Brain microvascular endothelial cell (primary cell): Measurements from ENCODE around the gene NDC1.

ENCODE experiments used
- DNase-seq: peaks from one replicate; pipeline ENCODE4 v3.0.0-alpha.2; 2020
- H3K27ac ChIP-seq: fragments of 250-450 bp; sonication (Bioruptor Pico); 2 replicates; pipeline ENCODE4 v1.5.1; 2020; ENCODE audit warnings: mild to moderate bottlenecking, moderate library complexity
- H3K27me3 ChIP-seq: fragments of 250-450 bp; sonication (Bioruptor Pico); replicated peaks from 2 replicates; pipeline ENCODE4 v1.5.1; 2020; ENCODE audit warnings: mild to moderate bottlenecking
- H3K36me3 ChIP-seq: fragments of 250-450 bp; sonication (Bioruptor Pico); replicated peaks from 2 replicates; pipeline ENCODE4 v1.5.1; 2020; ENCODE audit warnings: mild to moderate bottlenecking
- H3K4me3 ChIP-seq: 2 replicates; pipeline ENCODE4 v1.5.1; 2011; ENCODE audit warnings: low read depth, mild to moderate bottlenecking, control low read depth, low read length, moderate library complexity
- in situ Hi-C: cut with HindIII; loops from 2 replicates; pipeline ENCODE4 v1.10.0; 2017; ENCODE audit warnings: low sequenced_read_pairs, low pct_ligation_motif_present
- TF ChIP-seq, protein P1 (sequence below): IDR thresholded peaks from 2 replicates; pipeline ENCODE4 v1.5.1; 2011; ENCODE audit warnings: low read depth, mild to moderate bottlenecking, moderate library complexity, low read length, control low read depth, inconsistent platforms; ENCODE audit errors: missing control alignments

The NDC1 gene

DNA sequence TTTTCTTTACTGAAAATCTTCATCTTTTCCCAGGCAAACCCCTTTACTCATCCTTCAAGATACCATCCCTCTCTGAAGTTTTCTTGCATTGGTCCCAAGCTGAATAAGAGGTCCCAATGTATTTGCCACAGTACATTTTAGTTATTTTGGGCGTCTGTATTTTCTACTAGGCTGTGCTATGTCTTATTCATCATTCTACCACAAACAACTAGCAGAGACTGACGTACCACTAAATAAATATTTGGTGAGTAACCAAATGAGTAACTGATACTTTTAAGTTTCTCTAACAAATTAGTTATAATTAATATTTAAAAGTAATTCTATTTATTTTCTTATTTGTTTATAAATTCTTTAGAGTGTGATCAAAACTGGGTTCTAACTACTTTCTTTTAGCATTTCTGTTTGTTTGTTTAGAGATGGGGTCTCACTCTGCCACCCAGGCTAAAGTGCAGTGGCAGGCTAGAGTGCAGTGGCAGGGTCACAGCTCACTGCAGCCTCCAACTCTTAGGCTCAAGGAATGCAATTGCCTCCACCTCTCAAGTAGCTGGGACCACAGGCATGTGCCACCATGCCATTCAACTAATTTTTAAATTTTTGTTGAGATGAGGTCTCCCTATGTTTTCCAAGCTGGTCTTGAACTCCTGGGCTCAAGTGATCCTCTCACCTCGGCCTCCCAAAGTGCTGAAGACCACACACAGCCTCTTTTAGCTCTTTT lies 33.1 kb downstream of the NDC1 start:
- TF ChIP-seq, protein P1, sequence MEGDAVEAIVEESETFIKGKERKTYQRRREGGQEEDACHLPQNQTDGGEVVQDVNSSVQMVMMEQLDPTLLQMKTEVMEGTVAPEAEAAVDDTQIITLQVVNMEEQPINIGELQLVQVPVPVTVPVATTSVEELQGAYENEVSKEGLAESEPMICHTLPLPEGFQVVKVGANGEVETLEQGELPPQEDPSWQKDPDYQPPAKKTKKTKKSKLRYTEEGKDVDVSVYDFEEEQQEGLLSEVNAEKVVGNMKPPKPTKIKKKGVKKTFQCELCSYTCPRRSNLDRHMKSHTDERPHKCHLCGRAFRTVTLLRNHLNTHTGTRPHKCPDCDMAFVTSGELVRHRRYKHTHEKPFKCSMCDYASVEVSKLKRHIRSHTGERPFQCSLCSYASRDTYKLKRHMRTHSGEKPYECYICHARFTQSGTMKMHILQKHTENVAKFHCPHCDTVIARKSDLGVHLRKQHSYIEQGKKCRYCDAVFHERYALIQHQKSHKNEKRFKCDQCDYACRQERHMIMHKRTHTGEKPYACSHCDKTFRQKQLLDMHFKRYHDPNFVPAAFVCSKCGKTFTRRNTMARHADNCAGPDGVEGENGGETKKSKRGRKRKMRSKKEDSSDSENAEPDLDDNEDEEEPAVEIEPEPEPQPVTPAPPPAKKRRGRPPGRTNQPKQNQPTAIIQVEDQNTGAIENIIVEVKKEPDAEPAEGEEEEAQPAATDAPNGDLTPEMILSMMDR = no peak
- H3K27me3 ChIP-seq = no peaks in the 10 kb centered on the region
- in situ Hi-C loops = no loop called here
- H3K27ac ChIP-seq = no peak overlapping the region
- DNase-seq = no peak
- H3K4me3 ChIP-seq = no peak overlapping the region
- H3K36me3 ChIP-seq = no peaks in the 10 kb centered on the region

DNA sequence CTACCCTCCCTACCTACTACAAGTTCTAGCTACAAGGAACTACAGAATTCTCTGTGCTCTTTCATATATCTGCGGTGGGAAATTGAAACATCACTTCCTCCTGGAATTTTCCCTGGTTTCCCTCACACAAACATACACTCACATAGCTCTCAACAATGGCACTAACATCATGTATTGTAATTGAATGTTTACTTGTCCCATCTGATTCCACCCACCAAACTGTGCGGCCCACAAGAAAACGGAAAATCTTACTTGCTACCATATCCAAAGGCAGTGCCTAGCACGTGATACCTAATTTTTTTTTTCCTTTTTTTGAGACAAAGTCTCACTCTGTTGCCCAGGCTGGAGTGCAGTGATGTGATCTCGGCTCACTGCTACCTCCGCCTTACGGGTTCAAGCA lies 33.9 kb downstream of the NDC1 start:
- DNase-seq = no peak
- Histone ChIP-seq H3K27me3 (no peaks in the 10 kb centered on the region), H3K4me3 (no peak overlapping the region), H3K36me3 (no peaks in the 10 kb centered on the region), H3K27ac (no peak overlapping the region)
- TF ChIP-seq, protein P1 = no peak
- in situ Hi-C loops = no loop called here

DNA sequence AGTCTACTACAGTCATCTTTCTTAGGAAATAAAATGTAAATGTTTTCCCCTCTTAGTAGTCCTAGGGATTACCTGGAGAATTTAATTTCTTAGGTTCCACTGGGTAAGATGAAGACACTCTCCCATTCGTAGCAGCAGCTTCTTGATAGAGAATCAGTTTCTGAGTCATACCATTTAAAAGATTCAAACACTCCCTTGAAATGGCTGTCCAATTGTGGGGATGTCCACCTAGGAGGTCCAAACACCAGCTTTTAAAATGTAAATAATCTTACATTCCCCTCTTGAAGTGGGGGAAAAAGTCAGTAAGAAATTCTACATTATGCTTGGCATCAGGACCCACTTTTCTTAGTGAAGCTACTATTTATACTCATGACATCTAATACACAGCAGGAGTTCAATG lies 37.5 kb downstream of the NDC1 start:
- Histone ChIP-seq H3K36me3 (no peaks in the 10 kb centered on the region), H3K27ac (no peak overlapping the region), H3K27me3 (no peaks in the 10 kb centered on the region), H3K4me3 (no peak overlapping the region)
- TF ChIP-seq, protein P1 = no peak
- in situ Hi-C loops = no loop called here
- DNase-seq = no peak

DNA sequence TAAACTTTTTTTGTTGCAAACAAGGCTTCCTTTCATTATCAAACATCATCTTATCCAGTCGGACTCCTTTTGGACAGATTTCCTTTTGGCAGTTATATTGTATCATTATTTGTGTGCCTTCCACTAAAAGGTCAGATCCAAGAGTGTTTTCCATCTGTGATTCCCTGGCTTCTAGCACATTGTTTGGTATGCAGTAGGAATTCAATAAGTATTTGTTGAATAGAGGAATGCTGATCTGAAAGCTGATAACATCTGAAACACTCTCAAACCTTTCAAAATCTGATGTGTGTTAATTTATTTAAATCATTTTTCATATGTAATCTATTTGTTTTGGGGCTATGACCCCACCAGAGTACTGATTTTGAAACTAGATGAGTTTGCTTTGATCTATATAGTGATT lies 39.0 kb downstream of the NDC1 start:
- H3K36me3 ChIP-seq = no peaks in the 10 kb centered on the region
- TF ChIP-seq, protein P1 = no peak
- no peak overlapping the region for H3K4me3 ChIP-seq
- no peak overlapping the region for H3K27ac ChIP-seq
- DNase-seq = no peak
- in situ Hi-C loops = no loop called here
- no peaks in the 10 kb centered on the region for H3K27me3 ChIP-seq

DNA sequence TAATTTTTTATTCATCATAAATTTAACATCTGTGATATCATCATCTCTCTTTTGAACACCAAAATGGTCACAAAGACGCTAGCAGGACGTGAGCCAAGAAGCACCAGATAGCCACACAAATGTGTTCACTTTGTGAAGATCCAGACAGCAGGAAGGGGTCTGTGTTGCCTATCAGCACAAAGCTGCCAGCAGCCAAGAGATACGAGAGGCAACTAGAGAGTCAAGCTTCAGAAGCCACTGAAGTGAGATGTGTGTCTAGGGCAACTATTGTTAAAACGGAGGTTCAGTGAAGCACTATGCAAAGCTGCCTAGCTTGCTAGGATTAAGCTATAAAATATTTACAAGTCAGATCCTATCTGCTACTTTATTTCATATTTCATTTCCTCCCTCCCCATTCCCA lies 45.3 kb downstream of the NDC1 start:
- Histone ChIP-seq H3K27ac (no peak overlapping the region), H3K27me3 (no peaks in the 10 kb centered on the region), H3K4me3 (no peak overlapping the region), H3K36me3 (peaks cover 3% of the 10 kb centered on the region)
- in situ Hi-C loops = no loop called here
- TF ChIP-seq, protein P1 = no peak
- no peak for DNase-seq

DNA sequence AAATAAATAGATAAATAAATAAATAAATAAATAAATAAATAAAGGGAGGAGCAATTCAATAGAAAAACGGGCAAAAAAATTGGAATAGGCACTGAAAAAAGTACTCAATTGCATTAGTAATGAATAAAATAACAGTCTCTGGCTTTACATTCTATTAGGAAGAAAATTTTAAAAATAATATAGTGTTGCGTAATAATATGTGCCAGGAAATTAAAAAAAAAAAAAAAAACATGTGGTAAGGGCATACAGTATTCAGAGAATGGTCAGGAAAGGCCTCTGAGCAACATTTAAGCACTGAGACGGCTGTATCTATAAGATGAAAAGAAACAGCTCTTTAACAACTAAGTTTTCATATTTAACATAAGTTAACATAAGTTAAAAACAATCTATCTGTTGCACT lies 50.4 kb downstream of the NDC1 start:
- DNase-seq = no peak
- H3K27ac ChIP-seq = no peak overlapping the region
- no peak overlapping the region for H3K4me3 ChIP-seq
- in situ Hi-C loops = no loop called here
- H3K27me3 ChIP-seq = no peaks in the 10 kb centered on the region
- TF ChIP-seq, protein P1 = no peak
- H3K36me3 ChIP-seq = peaks cover 6% of the 10 kb centered on the region
